PC-3 (cell line): ENCODE data around the gene CEND1. TPM values are rescaled to one million over a fixed set of nuclear protein-coding genes. Genes with fewer than 3 reads are reported as not detected.
A peak's percentile ranks its signal among the peaks of the same experiment; 100 is the strongest.

Experiments used
- ATAC-seq: fragments of 200-7000 bp; cut with Tn5 transposase; 2 replicates; pipeline ENCODE4 v1.9.1; 2020; ENCODE audit warnings: mild to moderate bottlenecking, moderate library complexity
- BruUV-seq: library from RNA; stranded (reverse); fragments of 400-500 nt; replicated peaks from 2 replicates; lab custom pipeline; 2021; lab: Mats Ljungman, UMichigan
- CTCF ChIA-PET: fragments of 300-600 bp; sonication (Branson Sonifier 250); formaldehyde crosslinking; loops from one replicate; lab custom pipeline; 2022; ENCODE audit warnings: antibody characterized with exemption; lab: Charles Lee
- POLR2A ChIA-PET: fragments of 300-600 bp; sonication (Branson Sonifier 250); formaldehyde crosslinking; loops from one replicate; lab custom pipeline; 2022; ENCODE audit warnings: antibody characterized with exemption; ENCODE audit not compliant: unreplicated experiment; lab: Charles Lee
- DNase-seq: peaks from one replicate; pipeline ENCODE4 v3.0.0-alpha.2; 2015
- H2AFZ ChIP-seq: fragments of 300-600 bp; sonication (generic); 2 replicates; pipeline ENCODE4 v1.6.0; 2016; ENCODE audit warnings: antibody characterized with exemption, low read length
- H3F3A ChIP-seq: fragments of 300-600 bp; sonication (generic); one replicate; pipeline ENCODE4 v1.6.0; 2017; ENCODE audit warnings: antibody characterized with exemption, low read length, control low read depth, mild to moderate bottlenecking; ENCODE audit not compliant: unreplicated experiment
- H3K27ac ChIP-seq: fragments of 300-600 bp; sonication (generic); 2 replicates; pipeline ENCODE4 v1.5.1; 2016; ENCODE audit warnings: mild to moderate bottlenecking, low read length
- H3K27me3 ChIP-seq: fragments of 300-600 bp; sonication (generic); 2 replicates; pipeline ENCODE4 v1.6.1; 2016; ENCODE audit warnings: low read length, mixed read lengths
- H3K36me3 ChIP-seq: fragments of 300-600 bp; sonication (generic); 2 replicates; pipeline ENCODE4 v1.6.1; 2016; ENCODE audit warnings: low read depth, mixed run types, low read length, mixed read lengths
- H3K4me1 ChIP-seq: fragments of 300-600 bp; sonication (generic); 2 replicates; pipeline ENCODE4 v1.5.1; 2016; ENCODE audit warnings: low read length; ENCODE audit not compliant: insufficient read depth
- H3K4me2 ChIP-seq: fragments of 300-600 bp; sonication (generic); 2 replicates; pipeline ENCODE4 v1.6.0; 2016; ENCODE audit warnings: low read length
- H3K4me3 ChIP-seq: fragments of 300-600 bp; sonication (generic); 2 replicates; pipeline ENCODE4 v1.5.1; 2016; ENCODE audit warnings: mild to moderate bottlenecking, low read length, mixed read lengths
- H3K79me2 ChIP-seq: fragments of 300-600 bp; sonication (generic); 2 replicates; pipeline ENCODE4 v1.6.1; 2017; ENCODE audit warnings: low read length, mixed read lengths
- H3K9ac ChIP-seq: fragments of 300-600 bp; sonication (generic); 2 replicates; pipeline ENCODE4 v1.6.0; 2016; ENCODE audit warnings: mild to moderate bottlenecking, low read length
- H3K9me2 ChIP-seq: fragments of 300-600 bp; sonication (generic); replicated peaks from 2 replicates; pipeline ENCODE4 v1.6.1; 2016; ENCODE audit warnings: mixed run types, low read length, mixed read lengths
- H3K9me3 ChIP-seq: fragments of 300-600 bp; sonication (generic); 2 replicates; pipeline ENCODE4 v1.6.1; 2016; ENCODE audit warnings: low read length, mixed read lengths
- H4K20me1 ChIP-seq: fragments of 300-600 bp; sonication (generic); 2 replicates; pipeline ENCODE4 v1.6.1; 2016; ENCODE audit warnings: low read length, mixed read lengths
- EZH2 ChIP-seq: fragments of 300-600 bp; sonication (generic); IDR thresholded peaks from one replicate; pipeline ENCODE4 v1.6.1; 2017; ENCODE audit warnings: antibody characterized with exemption, mild to moderate bottlenecking, low read length; ENCODE audit not compliant: unreplicated experiment
- EZH2phosphoT487 ChIP-seq: fragments of 300-600 bp; sonication (generic); IDR thresholded peaks from 2 replicates; pipeline ENCODE4 v1.6.1; 2018; ENCODE audit warnings: mild to moderate bottlenecking, antibody characterized with exemption, low read length, borderline replicate concordance
- intact Hi-C: fragments of 100-400 bp; cut with micrococcal nuclease; formaldehyde crosslinking; loops from 2 replicates; pipeline ENCODE4 v1.9.0; 2023
- total RNA-seq: library from RNA; depleted of rRNA; stranded (reverse); fragments of >200 nt; gene quantifications from 2 replicates; pipeline ENCODE4 v1.2.3, GENCODE V29; 2014
- TF ChIP-seq, protein P1 (sequence below): fragments of 300-600 bp; sonication (generic); conservative IDR thresholded peaks from 2 replicates; pipeline ENCODE4 v1.5.1; 2017; ENCODE audit warnings: antibody characterized with exemption, low read depth, mild to moderate bottlenecking, low read length

Gene CEND1
- total RNA-seq, 1 experiment from 2014 or later: not detected

DNA sequence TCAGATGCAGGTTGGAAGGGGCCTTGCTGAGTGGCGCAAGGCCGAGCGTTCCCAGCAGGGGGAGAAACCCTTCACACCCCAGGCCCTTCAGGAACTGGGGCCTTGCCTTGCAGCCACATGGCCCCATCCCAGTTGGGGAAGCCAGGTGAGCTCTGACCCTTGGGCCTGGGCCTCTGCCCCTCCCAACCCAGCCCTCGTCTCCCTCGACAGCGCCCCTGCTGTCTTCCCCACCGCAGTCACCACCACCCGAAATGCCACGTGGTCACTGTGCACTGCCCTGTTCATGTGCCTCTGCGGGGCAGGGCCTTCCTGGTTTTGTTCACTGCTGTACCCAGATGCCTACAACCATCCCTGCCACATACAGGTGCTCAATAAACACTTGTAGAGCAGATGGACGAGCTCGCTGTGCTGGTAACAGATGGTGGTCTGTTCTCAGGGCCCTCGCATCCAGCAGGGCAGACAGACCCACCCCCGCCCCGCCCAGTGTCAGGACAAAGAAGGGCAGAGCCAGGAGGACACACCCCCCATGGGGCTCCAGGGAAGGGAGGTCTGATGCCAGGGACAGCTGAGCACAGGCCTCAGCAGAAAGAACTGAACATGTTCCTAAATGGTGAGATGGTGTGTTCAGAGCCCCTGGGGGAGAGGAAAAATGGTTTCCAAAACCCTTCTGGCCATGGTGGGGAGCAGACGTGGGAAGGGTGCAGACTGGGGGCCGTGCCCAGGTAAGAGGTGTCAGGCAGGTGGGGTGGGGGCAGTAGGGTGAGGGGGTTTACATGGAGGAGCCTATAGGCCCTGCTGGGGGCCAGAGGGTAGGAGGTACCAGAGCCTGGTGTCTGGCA lies 48.8 kb upstream of the CEND1 start:
- Histone ChIP-seq H3F3A (peaks cover 11% of the 10 kb centered on the region), H3K4me1 (peaks cover 29% of the 10 kb centered on the region), H3K9ac (no peak overlapping the region), H3K9me2 (no peaks in the 10 kb centered on the region), H3K27me3 (no peaks in the 10 kb centered on the region), H2AFZ (no peak overlapping the region), H3K4me3 (no peak overlapping the region), H4K20me1 (peaks cover 41% of the 10 kb centered on the region), H3K36me3 (peaks cover 53% of the 10 kb centered on the region), H3K9me3 (no peaks in the 10 kb centered on the region), H3K4me2 (no peak overlapping the region), H3K79me2 (peaks cover 78% of the 10 kb centered on the region), H3K27ac (0 out of 2 replicates have a peak overlapping the region, but pooled peaks have one; percentile 0)
- ATAC-seq: peak; percentile 1; the same call in 1 of the 2 replicates
- CTCF ChIA-PET: no interaction called here
- BruUV-seq: no TSS peak
- POLR2A ChIA-PET: interaction anchor here (0.6 kb wide), 2 partner anchors 20 to 222 kb away, joined by 3 to 5 read pairs; partner anchors contain the start of gene PNPLA2
- TF ChIP-seq EZH2 (no peak), EZH2phosphoT487 (no peak)
- TF ChIP-seq, protein P1, sequence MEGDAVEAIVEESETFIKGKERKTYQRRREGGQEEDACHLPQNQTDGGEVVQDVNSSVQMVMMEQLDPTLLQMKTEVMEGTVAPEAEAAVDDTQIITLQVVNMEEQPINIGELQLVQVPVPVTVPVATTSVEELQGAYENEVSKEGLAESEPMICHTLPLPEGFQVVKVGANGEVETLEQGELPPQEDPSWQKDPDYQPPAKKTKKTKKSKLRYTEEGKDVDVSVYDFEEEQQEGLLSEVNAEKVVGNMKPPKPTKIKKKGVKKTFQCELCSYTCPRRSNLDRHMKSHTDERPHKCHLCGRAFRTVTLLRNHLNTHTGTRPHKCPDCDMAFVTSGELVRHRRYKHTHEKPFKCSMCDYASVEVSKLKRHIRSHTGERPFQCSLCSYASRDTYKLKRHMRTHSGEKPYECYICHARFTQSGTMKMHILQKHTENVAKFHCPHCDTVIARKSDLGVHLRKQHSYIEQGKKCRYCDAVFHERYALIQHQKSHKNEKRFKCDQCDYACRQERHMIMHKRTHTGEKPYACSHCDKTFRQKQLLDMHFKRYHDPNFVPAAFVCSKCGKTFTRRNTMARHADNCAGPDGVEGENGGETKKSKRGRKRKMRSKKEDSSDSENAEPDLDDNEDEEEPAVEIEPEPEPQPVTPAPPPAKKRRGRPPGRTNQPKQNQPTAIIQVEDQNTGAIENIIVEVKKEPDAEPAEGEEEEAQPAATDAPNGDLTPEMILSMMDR: 0 out of 2 replicates have a peak, but pooled peaks have one; percentile 24
- no peak for DNase-seq
- intact Hi-C loops: no loop called here

DNA sequence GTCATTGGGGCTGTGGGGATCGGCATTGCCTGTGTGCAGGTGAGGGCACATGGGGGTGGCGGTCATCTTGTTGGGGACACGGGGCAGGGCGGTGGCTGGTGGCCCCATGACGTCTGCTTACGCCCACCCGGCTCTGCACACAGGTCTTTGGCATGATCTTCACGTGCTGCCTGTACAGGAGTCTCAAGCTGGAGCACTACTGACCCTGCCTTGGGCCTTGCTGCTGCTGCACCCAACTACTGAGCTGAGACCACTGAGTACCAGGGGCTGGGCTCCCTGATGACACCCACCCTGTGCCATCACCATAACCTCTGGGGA lies 48.1 kb upstream of the CEND1 start:
- Histone ChIP-seq H3K79me2 (peaks cover 78% of the 10 kb centered on the region), H3K4me1 (peaks cover 25% of the 10 kb centered on the region), H2AFZ (no peak overlapping the region), H3K9me2 (no peaks in the 10 kb centered on the region), H3K4me3 (no peak overlapping the region), H3K9me3 (no peaks in the 10 kb centered on the region), H3K36me3 (peaks cover 53% of the 10 kb centered on the region), H3K9ac (no peak overlapping the region), H3K27me3 (no peaks in the 10 kb centered on the region), H4K20me1 (peaks cover 41% of the 10 kb centered on the region), H3K4me2 (no peak overlapping the region), H3F3A (peaks cover 11% of the 10 kb centered on the region), H3K27ac (no peak overlapping the region)
- intact Hi-C loops: no loop called here
- BruUV-seq: no TSS peak
- ATAC-seq (no peak), DNase-seq (no peak)
- ChIA-PET POLR2A (interaction anchor here (0.6 to 0.7 kb wide), 2 partner anchors 19 to 271 kb away, joined by 4 to 5 read pairs; partner anchors contain the start of gene PNPLA2), CTCF (no interaction called here)
- no peak for TF ChIP-seq EZH2
- no peak for TF ChIP-seq EZH2phosphoT487
- TF ChIP-seq, protein P1: no peak
